ENCODE measurements around the gene ELK4.
A peak's percentile ranks its signal among the peaks of the same experiment; 100 is the strongest.

The ELK4 gene

GRCh38 chr1:205584732-205585131 lies 47.1 kb downstream of the ELK4 start:
- Histone ChIP-seq H4K20me1 (ENCODE audit: insufficient read depth, low read length) (no peaks in the 10 kb centered on the region), H3K9ac (ENCODE audit: low read length) (no peak overlapping the region), H3K4me2 (ENCODE audit: low read length) (no peak overlapping the region), H3K27me3 (ENCODE audit: low read depth, low read length) (peaks cover 17% of the 10 kb centered on the region), H3K4me3 (ENCODE audit: low read length) (no peak overlapping the region), H3K36me3 (replicated peaks; ENCODE audit: low read depth, low read length) (no peaks in the 10 kb centered on the region), H3K4me1 (ENCODE audit: low read length) (0 out of 2 replicates have a peak, but pooled peaks cover 4% of the 10 kb centered on the region), H3K9me3 (ENCODE audit: insufficient read depth, low read length) (no peaks in the 10 kb centered on the region), H2AFZ (ENCODE audit: low read depth, low read length) (no peak overlapping the region), H3K27ac (ENCODE audit: low read length) (no peak overlapping the region), H3K79me2 (ENCODE audit: low read length) (no peaks in the 10 kb centered on the region)
- TF ChIP-seq CTCF (IDR thresholded peaks at IDR 0.05; ENCODE audit: low read depth, low read length) (peak; percentile 89), EZH2phosphoT487 (IDR thresholded peaks at IDR 0.05; ENCODE audit: low read depth) (no peak)

DNA sequence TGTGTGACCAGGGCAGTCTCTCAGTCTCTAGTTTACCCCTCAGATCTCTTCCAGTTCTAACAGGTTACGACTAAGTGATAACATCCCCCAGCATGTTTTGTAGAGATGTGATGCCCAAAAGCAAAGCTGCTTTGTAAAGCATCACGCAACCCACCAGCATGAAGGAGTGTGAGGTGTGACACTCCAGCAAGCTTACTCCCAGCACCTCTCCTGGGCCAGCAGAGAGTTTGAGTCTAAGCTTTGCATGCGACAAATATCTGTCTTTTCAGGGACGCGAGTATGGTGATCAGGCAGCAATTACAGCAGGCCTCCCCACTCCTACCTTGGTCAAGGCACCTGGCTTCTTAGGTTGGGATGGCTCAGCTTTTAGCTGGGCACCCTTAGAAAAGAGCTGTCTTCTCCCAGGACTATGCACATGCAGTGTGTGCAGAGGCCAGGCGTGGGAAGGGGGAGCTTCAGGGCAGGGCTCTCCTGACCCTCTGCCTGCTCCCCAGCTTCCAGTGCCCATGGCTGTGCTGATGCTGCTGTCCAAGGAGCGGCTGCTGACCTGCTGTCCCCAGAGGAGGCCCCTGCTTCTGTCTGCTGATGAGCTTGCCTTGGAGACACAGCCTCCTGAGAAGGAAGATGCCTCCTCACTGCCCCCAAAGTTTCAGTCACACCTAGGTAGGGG lies 48.2 kb downstream of the ELK4 start:
- Histone ChIP-seq H3K79me2 (ENCODE audit: low read length) (no peaks in the 10 kb centered on the region), H3K27ac (ENCODE audit: low read length) (no peak overlapping the region), H3K27me3 (ENCODE audit: low read depth, low read length) (peaks cover 29% of the 10 kb centered on the region), H3K9me3 (ENCODE audit: insufficient read depth, low read length) (no peaks in the 10 kb centered on the region), H3K36me3 (replicated peaks; ENCODE audit: low read depth, low read length) (no peaks in the 10 kb centered on the region), H2AFZ (ENCODE audit: low read depth, low read length) (no peak overlapping the region), H3K4me1 (ENCODE audit: low read length) (0 out of 2 replicates have a peak, but pooled peaks cover 1% of the 10 kb centered on the region), H3K9ac (ENCODE audit: low read length) (no peak overlapping the region), H4K20me1 (ENCODE audit: insufficient read depth, low read length) (no peaks in the 10 kb centered on the region), H3K4me2 (ENCODE audit: low read length) (no peak overlapping the region), H3K4me3 (ENCODE audit: low read length) (no peak overlapping the region)
- no peak for TF ChIP-seq CTCF (IDR thresholded peaks at IDR 0.05; ENCODE audit: low read depth, low read length)
- no peak for TF ChIP-seq EZH2phosphoT487 (IDR thresholded peaks at IDR 0.05; ENCODE audit: low read depth)

DNA sequence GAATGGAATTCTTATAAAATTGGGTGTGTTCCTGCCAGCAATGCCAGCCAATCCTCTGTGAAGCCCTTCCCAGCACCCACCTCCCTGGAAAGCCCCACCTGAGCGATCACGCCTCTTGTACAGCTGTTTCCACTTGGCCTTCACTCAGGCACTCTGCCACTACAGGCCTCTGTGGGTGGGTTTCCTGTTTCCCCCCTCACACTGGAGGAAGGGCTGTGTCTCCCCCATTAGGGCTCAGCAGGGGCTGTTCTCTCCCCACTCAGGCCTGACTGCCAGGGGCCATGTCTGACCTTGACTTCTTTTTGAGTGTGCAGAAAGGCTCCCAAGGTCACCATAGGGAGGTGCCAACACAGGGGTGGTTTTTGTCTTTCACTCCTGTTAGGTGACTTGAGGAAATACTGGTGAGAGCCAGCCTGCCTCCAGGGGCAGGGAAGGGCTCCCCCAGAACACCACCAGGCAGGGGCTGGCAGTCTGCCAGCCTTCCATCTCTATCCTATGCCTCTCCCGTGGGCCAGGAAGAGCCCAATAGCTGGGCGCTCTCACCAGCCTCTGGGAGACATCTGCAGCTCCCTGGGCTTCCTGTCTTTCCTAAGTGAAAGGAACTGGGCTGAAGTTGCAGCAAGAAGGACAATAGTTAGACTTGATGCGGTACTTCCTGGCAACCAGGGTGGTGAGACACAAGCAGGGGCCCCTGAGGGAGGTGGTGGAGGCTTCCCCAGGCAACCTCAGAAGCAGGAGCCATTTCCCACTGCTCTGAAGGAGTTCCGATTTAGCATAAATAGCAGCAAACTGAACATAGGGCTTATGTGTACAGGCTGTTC lies 49.1 kb downstream of the ELK4 start:
- Histone ChIP-seq H3K9ac (ENCODE audit: low read length) (no peak overlapping the region), H3K27me3 (ENCODE audit: low read depth, low read length) (peaks cover 38% of the 10 kb centered on the region), H3K9me3 (ENCODE audit: insufficient read depth, low read length) (no peaks in the 10 kb centered on the region), H3K4me1 (ENCODE audit: low read length) (no peaks in the 10 kb centered on the region), H2AFZ (ENCODE audit: low read depth, low read length) (no peak overlapping the region), H3K79me2 (ENCODE audit: low read length) (no peaks in the 10 kb centered on the region), H3K4me2 (ENCODE audit: low read length) (no peak overlapping the region), H3K36me3 (replicated peaks; ENCODE audit: low read depth, low read length) (no peaks in the 10 kb centered on the region), H4K20me1 (ENCODE audit: insufficient read depth, low read length) (no peaks in the 10 kb centered on the region), H3K4me3 (ENCODE audit: low read length) (no peak overlapping the region), H3K27ac (ENCODE audit: low read length) (no peak overlapping the region)
- TF ChIP-seq CTCF (IDR thresholded peaks at IDR 0.05; ENCODE audit: low read depth, low read length) (no peak), EZH2phosphoT487 (IDR thresholded peaks at IDR 0.05; ENCODE audit: low read depth) (no peak)

GRCh38 chr1:205582046-205582445 lies 49.8 kb downstream of the ELK4 start:
- Histone ChIP-seq H3K79me2 (ENCODE audit: low read length) (no peaks in the 10 kb centered on the region), H4K20me1 (ENCODE audit: insufficient read depth, low read length) (no peaks in the 10 kb centered on the region), H3K27me3 (ENCODE audit: low read depth, low read length) (peaks cover 44% of the 10 kb centered on the region), H3K9ac (ENCODE audit: low read length) (no peak overlapping the region), H3K9me3 (ENCODE audit: insufficient read depth, low read length) (no peaks in the 10 kb centered on the region), H3K27ac (ENCODE audit: low read length) (no peak overlapping the region), H3K4me3 (ENCODE audit: low read length) (no peak overlapping the region), H2AFZ (ENCODE audit: low read depth, low read length) (no peak overlapping the region), H3K4me2 (ENCODE audit: low read length) (no peak overlapping the region), H3K36me3 (replicated peaks; ENCODE audit: low read depth, low read length) (no peaks in the 10 kb centered on the region), H3K4me1 (ENCODE audit: low read length) (no peaks in the 10 kb centered on the region)
- TF ChIP-seq CTCF (IDR thresholded peaks at IDR 0.05; ENCODE audit: low read depth, low read length) (no peak), EZH2phosphoT487 (IDR thresholded peaks at IDR 0.05; ENCODE audit: low read depth) (no peak)

All from OCI-LY3 (cell line).